Measurements from ENCODE around the gene RGS7.
"Not testable (repeated sequence)": the region's sequence is repeated elsewhere in the genome, so short reads cannot be mapped to it uniquely, and the experiment has no call there.

The RGS7 gene

GRCh38 chr1:241074507-241074906 lies 282.5 kb downstream of the RGS7 start:
- no peak for DNase-seq

- no peak for DNase-seq
Observed at GRCh38 chr1:241068359-241068758, 288.6 kb downstream of the RGS7 start.

GRCh38 chr1:241063276-241063675 lies 293.7 kb downstream of the RGS7 start:
- DNase-seq, result no peak

GRCh38 chr1:241061062-241061461 lies 295.9 kb downstream of the RGS7 start:
- no peak for DNase-seq

- no peak for DNase-seq
Observed at GRCh38 chr1:241048622-241049021, 308.4 kb downstream of the RGS7 start.

GRCh38 chr1:241045659-241046058 lies 311.3 kb downstream of the RGS7 start:
- no peak for DNase-seq

GRCh38 chr1:241034203-241034936 lies 322.6 kb downstream of the RGS7 start:
- DNase-seq, result no peak

- no peak for DNase-seq
Observed at GRCh38 chr1:241024834-241025233, 332.2 kb downstream of the RGS7 start.

- no peak for DNase-seq
Observed at GRCh38 chr1:241022366-241022765, 334.6 kb downstream of the RGS7 start.

- DNase-seq, result no peak
Observed at GRCh38 chr1:241020851-241021697, 335.9 kb downstream of the RGS7 start.

- DNase-seq, result no peak
Observed at GRCh38 chr1:241012708-241013340, 344.2 kb downstream of the RGS7 start.

GRCh38 chr1:241007668-241008067 lies 349.3 kb downstream of the RGS7 start:
- no peak for DNase-seq

- no peak for DNase-seq
Observed at GRCh38 chr1:240999826-241000225, 357.2 kb downstream of the RGS7 start.

- no peak for DNase-seq
Observed at GRCh38 chr1:240998441-240999015, 358.5 kb downstream of the RGS7 start.

- no peak for DNase-seq
Observed at GRCh38 chr1:240998024-240998423, 359.0 kb downstream of the RGS7 start.

GRCh38 chr1:240993004-240993403 lies 364.0 kb downstream of the RGS7 start:
- no peak for DNase-seq

GRCh38 chr1:240991230-240991629 lies 365.8 kb downstream of the RGS7 start:
- DNase-seq, result no peak

- no peak for DNase-seq
Observed at GRCh38 chr1:240987928-240988327, 369.1 kb downstream of the RGS7 start.

- DNase-seq, result no peak
Observed at GRCh38 chr1:240985081-240985480, 371.9 kb downstream of the RGS7 start.

- no peak for DNase-seq
Observed at GRCh38 chr1:240980342-240980741, 376.7 kb downstream of the RGS7 start.

GRCh38 chr1:240976685-240977084 lies 380.3 kb downstream of the RGS7 start:
- no peak for DNase-seq

- no peak for DNase-seq
Observed at GRCh38 chr1:240973875-240974274, 383.1 kb downstream of the RGS7 start.

- not testable (repeated sequence) for DNase-seq
Observed at GRCh38 chr1:240972059-240972458, 384.9 kb downstream of the RGS7 start.

Data from NCI-H187 treated with DMSO at 0.1 percent for 48 hours (cell line).